ENCODE data around the gene GRID1. TPM values are rescaled to one million over a fixed set of nuclear protein-coding genes. Genes with fewer than 3 reads are reported as not detected.

GRID1 gene
- total RNA-seq, 3 donors from 2014 or later: 2.3 to 8.5 (median 5.9) TPM

GRCh38 chr10:86151613-86152012 lies 215.0 kb downstream of the GRID1 start:
- intact Hi-C loops (cut with DNase I; ENCODE audit: low total_unique reads): no loop called here
- DNase-seq (ENCODE audit: low spot score in 2 of 2): no peak
- no peak overlapping the region for H3K4me3 ChIP-seq
- no peak for TF ChIP-seq POLR2A (IDR thresholded peaks at IDR 0.05)
- TF ChIP-seq POLR2AphosphoS5 (IDR thresholded peaks at IDR 0.05): no peak
- no peak for TF ChIP-seq CTCF (IDR thresholded peaks at IDR 0.05)
- no peaks in the 10 kb centered on the region for H3K9me3 ChIP-seq
- H3K27ac ChIP-seq: no peak overlapping the region
- no peaks in the 10 kb centered on the region for H3K4me1 ChIP-seq
- H3K27me3 ChIP-seq: no peaks in the 10 kb centered on the region
- no peaks in the 10 kb centered on the region for H3K36me3 ChIP-seq

GRCh38 chr10:86149257-86149656 lies 217.3 kb downstream of the GRID1 start:
- H3K27me3 ChIP-seq: no peaks in the 10 kb centered on the region
- H3K4me3 ChIP-seq: no peak overlapping the region
- H3K27ac ChIP-seq: no peak overlapping the region
- no peaks in the 10 kb centered on the region for H3K9me3 ChIP-seq
- intact Hi-C loops (cut with DNase I; ENCODE audit: low total_unique reads): no loop called here
- no peaks in the 10 kb centered on the region for H3K36me3 ChIP-seq
- DNase-seq (ENCODE audit: low spot score in 2 of 2): no peak
- no peak for TF ChIP-seq CTCF (IDR thresholded peaks at IDR 0.05)
- TF ChIP-seq POLR2AphosphoS5 (IDR thresholded peaks at IDR 0.05): no peak
- TF ChIP-seq POLR2A (IDR thresholded peaks at IDR 0.05): no peak
- H3K4me1 ChIP-seq: no peaks in the 10 kb centered on the region

- no peaks in the 10 kb centered on the region for H3K9me3 ChIP-seq
- no peak overlapping the region for H3K27ac ChIP-seq
- H3K4me1 ChIP-seq: no peaks in the 10 kb centered on the region
- intact Hi-C loops (cut with DNase I; ENCODE audit: low total_unique reads): no loop called here
- TF ChIP-seq POLR2AphosphoS5 (IDR thresholded peaks at IDR 0.05): no peak
- no peak for TF ChIP-seq CTCF (IDR thresholded peaks at IDR 0.05)
- TF ChIP-seq POLR2A (IDR thresholded peaks at IDR 0.05): no peak
- no peak for DNase-seq (ENCODE audit: low spot score in 2 of 2)
- no peaks in the 10 kb centered on the region for H3K36me3 ChIP-seq
- H3K4me3 ChIP-seq: no peak overlapping the region
- no peaks in the 10 kb centered on the region for H3K27me3 ChIP-seq
Observed at GRCh38 chr10:86148117-86148516, 218.5 kb downstream of the GRID1 start.

GRCh38 chr10:86144301-86144700 lies 222.3 kb downstream of the GRID1 start:
- Histone ChIP-seq H3K9me3 (no peaks in the 10 kb centered on the region), H3K4me1 (no peaks in the 10 kb centered on the region), H3K27ac (no peak overlapping the region), H3K4me3 (no peak overlapping the region), H3K36me3 (no peaks in the 10 kb centered on the region), H3K27me3 (no peaks in the 10 kb centered on the region)
- no peak for TF ChIP-seq CTCF (IDR thresholded peaks at IDR 0.05)
- TF ChIP-seq POLR2A (IDR thresholded peaks at IDR 0.05): no peak
- no peak for TF ChIP-seq POLR2AphosphoS5 (IDR thresholded peaks at IDR 0.05)
- no peak for DNase-seq (ENCODE audit: low spot score in 2 of 2)
- intact Hi-C loops (cut with DNase I; ENCODE audit: low total_unique reads): no loop called here

GRCh38 chr10:86141896-86142295 lies 224.7 kb downstream of the GRID1 start:
- Histone ChIP-seq H3K9me3 (no peaks in the 10 kb centered on the region), H3K27ac (no peak overlapping the region), H3K4me3 (no peak overlapping the region), H3K36me3 (no peaks in the 10 kb centered on the region), H3K27me3 (no peaks in the 10 kb centered on the region), H3K4me1 (no peaks in the 10 kb centered on the region)
- DNase-seq (ENCODE audit: low spot score in 2 of 2): no peak
- no peak for TF ChIP-seq CTCF (IDR thresholded peaks at IDR 0.05)
- no peak for TF ChIP-seq POLR2A (IDR thresholded peaks at IDR 0.05)
- intact Hi-C loops (cut with DNase I; ENCODE audit: low total_unique reads): no loop called here

All from breast epithelium (tissue), 4 donors.